NCI-H526 treated with DMSO at 0.1 percent for 48 hours (cell line): Measurements from ENCODE around the gene APOL5.
"Not testable (repeated sequence)": the region's sequence is repeated elsewhere in the genome, so short reads cannot be mapped to it uniquely, and the experiment has no call there.

ENCODE experiments used
- DNase-seq: peaks from one replicate; lab custom pipeline; 2025; lab: John Stamatoyannopoulos, UW

APOL5 gene, protein sequence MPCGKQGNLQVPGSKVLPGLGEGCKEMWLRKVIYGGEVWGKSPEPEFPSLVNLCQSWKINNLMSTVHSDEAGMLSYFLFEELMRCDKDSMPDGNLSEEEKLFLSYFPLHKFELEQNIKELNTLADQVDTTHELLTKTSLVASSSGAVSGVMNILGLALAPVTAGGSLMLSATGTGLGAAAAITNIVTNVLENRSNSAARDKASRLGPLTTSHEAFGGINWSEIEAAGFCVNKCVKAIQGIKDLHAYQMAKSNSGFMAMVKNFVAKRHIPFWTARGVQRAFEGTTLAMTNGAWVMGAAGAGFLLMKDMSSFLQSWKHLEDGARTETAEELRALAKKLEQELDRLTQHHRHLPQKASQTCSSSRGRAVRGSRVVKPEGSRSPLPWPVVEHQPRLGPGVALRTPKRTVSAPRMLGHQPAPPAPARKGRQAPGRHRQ

GRCh38 chr22:35717572-35717971 is at the start of gene APOL5:
Gene APOL5 (plus strand): TSS chr22:35717872. CDS start chr22:35717872, 0 bp downstream.
- DNase-seq, result no peak

DNA sequence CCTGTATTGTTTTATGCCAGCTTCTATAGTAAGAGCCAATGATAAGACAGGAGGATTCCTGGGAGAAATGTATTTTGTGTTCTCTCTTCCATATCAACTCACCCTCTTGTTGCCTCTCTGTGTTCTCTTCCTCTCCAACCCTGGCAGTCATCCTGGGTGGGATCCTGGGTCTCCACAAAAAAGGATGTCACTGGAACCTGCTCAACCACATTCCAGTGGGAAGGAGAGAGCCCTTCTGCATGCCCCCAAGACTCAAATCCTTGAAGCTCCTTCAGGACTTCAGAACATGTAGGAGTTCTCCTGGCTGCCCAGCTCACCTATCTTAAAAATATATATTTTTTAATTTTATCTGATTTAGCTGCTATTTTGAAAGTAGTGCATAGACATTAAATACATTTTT is 43.3 kb upstream of the APOL5 start:
- no peak for DNase-seq

DNA sequence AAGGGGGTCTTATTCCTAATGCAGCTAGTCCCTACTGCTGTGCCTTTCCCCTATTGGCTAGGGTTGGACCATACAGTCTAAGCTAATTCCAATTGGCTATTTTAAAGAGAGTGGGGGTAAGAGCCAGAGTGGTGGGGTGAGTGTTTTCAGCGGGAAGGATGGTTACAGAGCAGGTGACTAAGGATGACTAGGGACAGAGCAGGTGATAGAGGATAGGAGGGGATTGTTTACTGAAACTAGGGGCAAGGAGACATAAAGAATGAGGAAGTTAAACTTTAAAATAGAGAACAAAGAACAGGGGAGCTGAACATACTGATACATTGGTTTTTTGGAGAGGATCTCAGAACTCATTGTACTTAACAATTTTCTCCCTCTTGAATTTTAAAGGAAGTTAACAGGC is 41.6 kb upstream of the APOL5 start:
- DNase-seq, result not testable (repeated sequence)

GRCh38 chr22:35677460-35678187 is 40.0 kb upstream of the APOL5 start:
- DNase-seq, result no peak

DNA sequence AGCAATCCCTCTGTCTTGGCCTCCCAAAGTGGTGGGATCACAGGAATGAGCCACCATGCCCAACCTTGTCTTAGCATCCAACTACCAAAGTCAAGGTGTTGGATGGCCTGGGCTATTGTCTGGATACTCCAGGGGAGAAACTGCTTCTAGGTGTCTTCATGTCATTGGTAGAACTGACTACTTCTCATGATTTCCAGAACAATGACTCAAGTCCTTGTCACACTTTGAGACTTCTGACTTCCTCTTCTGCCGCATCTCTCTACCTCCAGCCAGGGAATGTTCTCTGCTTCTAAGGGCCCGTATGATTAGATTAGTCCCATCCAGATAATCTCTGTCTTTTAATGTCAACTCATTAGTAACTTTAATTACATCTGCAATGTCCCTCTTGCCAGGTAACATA is 38.8 kb upstream of the APOL5 start:
- no peak for DNase-seq

GRCh38 chr22:35679492-35679891 is 38.2 kb upstream of the APOL5 start:
- not testable (repeated sequence) for DNase-seq

DNA sequence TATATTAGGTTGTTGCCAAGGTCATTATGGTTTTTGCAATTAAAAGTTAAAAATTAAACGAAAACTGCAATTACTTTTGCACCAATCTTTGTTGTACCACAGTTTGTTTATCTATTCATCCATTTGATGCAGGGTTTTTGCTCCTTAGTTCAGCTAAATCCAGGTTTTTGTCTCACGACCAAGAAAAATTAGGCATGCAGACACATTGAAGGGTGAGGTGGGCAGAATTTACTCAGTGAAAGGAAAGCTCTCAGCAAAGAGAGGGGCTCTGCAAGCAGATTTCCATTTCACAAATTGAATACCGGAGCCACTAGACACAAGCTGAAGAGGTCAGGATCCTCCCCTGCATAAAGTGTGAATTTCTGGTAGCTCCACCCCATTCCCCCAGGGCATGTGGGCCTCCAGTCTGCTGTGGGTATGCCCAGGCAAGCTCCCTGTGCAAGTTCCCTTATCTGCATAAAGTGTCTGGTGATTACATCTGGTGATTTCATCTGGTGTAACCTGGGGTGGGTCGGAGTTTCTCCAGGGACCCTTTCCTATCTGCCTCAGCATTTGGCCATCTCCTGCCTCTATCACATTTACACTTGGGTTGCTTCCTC is 36.1 kb upstream of the APOL5 start:
- DNase-seq, result no peak

GRCh38 chr22:35683560-35683959 is 34.1 kb upstream of the APOL5 start:
- no peak for DNase-seq

- DNase-seq, result no peak
These were observed 33.4 kb upstream of the APOL5 start for GRCh38 chr22:35684270-35684700.

DNA sequence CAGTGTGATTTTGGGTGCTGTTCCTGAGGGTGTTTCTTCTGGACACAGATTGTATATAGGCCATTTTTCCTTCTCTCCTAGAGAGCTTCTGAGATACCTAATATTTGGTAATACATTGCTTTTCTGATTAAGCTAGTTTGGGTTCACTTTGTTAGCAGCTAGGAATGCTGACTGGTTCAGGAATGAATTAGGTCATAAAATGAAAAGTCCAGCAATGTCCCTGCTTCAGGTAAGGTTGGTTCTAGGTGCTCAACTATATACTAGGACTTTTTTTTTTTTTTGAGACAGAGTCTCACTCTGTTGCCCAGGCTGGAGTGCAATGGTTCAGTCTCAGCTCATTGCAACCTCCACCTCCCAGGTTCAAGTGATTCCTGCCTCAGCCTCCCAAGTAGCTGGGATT is 32.9 kb upstream of the APOL5 start:
- DNase-seq, result no peak

GRCh38 chr22:35685731-35686130 is 31.9 kb upstream of the APOL5 start:
- DNase-seq, result no peak

- no peak for DNase-seq
These were observed 31.4 kb upstream of the APOL5 start for GRCh38 chr22:35686298-35686697.

- DNase-seq, result no peak
These were observed 30.2 kb upstream of the APOL5 start for GRCh38 chr22:35687461-35687860.

GRCh38 chr22:35688913-35689675 is 28.6 kb upstream of the APOL5 start:
- no peak for DNase-seq

DNA sequence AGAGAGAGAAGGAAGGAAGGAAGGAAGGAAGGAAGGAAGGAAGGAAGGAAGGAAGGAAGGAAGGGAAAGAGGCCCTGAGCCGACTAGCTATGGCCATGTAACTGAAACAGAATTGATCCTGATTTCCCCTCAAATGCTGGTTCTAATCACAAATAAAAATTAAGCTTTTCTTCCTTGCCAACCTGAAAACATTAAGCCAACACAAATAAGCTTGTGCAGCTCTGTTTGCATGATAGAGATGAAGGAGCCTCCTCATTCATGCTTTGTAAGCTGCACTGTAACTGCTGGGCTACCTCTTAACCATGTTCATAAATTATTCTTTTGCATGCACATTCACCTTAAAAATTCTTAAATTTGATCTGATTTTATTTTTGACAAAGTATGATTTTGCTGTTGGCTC is 27.7 kb upstream of the APOL5 start:
- no peak for DNase-seq

DNA sequence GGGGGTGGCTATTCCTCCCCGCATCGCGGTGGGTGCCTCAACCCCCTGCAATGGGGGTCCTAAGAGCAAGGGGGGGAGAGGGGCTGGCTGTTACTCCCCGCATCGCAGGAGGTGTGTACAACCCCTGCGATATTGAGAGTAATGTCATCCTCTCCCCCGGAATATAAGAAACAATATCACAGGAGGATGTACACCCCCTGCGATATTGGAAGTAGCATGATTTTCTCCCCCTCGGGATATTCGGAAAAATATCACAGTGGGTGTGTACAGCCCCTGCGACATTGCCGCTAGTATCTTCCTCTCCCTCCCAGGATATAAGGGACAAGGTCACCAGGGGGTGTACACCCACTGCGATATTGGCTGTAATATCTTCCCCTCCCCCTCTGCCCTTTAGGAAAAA is 22.5 kb upstream of the APOL5 start:
- no peak for DNase-seq

DNA sequence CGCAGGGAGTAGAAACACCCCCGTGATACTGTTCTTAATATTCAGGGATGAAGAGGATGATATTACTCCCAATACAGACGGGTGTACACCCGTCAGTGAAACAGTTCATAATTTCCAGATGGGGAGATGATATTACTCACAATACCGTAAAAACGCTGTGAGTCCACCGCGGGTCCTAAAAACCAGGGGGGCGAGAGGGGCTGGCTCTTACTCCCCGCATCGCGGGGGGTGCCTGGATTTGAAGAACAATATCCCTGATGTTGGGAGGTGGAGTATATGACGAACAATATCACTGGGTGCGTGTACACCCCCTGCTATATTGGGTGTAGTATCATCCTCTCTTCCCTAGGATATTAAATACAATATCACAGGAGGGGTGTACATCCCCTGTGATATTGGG is 20.5 kb upstream of the APOL5 start:
- no peak for DNase-seq

GRCh38 chr22:35699852-35700251 is 17.8 kb upstream of the APOL5 start:
- not testable (repeated sequence) for DNase-seq

DNA sequence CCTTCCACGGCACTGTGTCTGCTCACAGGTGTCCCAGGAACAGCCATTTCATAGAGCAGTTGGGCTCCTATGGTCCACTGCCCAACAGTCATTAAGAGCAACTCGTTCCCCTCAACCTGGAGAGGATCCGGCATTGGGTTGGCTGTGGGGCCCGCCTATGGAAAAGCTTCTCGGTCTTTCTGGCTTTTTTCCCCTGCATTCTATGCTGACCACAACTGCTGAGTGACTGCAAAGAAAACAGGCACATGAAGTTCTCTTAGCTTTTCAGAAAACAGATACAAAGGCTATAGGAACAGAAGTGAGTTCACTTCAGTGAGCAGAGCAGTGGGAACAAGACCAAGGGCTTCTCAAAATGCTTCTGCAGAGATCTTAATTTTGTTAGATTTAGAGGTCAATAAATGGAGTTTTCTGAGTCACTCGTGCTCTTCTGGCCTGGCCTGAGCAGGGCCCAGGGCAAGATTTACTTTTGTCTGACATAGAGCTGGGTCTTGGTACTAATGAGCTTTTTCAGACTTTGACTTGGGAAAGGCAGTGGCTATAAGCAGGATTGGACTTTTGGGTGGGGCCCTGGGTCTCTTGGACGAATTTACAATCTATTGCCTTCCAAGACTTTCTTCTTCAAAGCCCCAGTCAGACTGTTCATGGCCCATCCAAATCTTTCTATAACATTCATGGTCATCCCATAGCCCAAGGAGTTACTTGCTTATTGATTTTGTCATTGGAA is 13.6 kb upstream of the APOL5 start:
- DNase-seq, result no peak

GRCh38 chr22:35705141-35705540 is 12.5 kb upstream of the APOL5 start:
- no peak for DNase-seq

- no peak for DNase-seq
These were observed 9.2 kb upstream of the APOL5 start for GRCh38 chr22:35708453-35708852.

- no peak for DNase-seq
These were observed 8.8 kb upstream of the APOL5 start for GRCh38 chr22:35708917-35709316.
